Breast epithelium (tissue), 4 donors: ENCODE measurements around the gene NABP1. TPM values are rescaled to one million over a fixed set of nuclear protein-coding genes. Genes with fewer than 3 reads are reported as not detected.

ENCODE experiments used
- DNase-seq, 2 donors: peaks; one replicate each; pipeline ENCODE4 v3.0.0-alpha.2; 2019; ENCODE audit warnings: low spot score in 2 of 2
- H3K27ac ChIP-seq, 2 donors: fragments of 200-600 bp; sonication (generic) in 1 of 2; one replicate each; pipeline ENCODE4 v1.5.1; 2016 to 2019; ENCODE audit warnings: mild to moderate bottlenecking in 1 of 2
- H3K27me3 ChIP-seq, 2 donors: fragments of 200-600 bp; sonication (generic) in 1 of 2; one replicate each; pipeline versions ENCODE4 v1.5.1 to v1.6.0; 2017 to 2019; ENCODE audit warnings: control low read depth in 1 of 2, mild to moderate bottlenecking in 1 of 2
- H3K36me3 ChIP-seq: fragments of 200-600 bp; one replicate; pipeline ENCODE4 v1.5.1; 2019
- H3K4me1 ChIP-seq, 2 donors: fragments of 200-600 bp; sonication (generic); one replicate each; pipeline ENCODE4 v1.5.1; 2016 to 2019; ENCODE audit warnings: control low read depth in 1 of 2
- H3K4me3 ChIP-seq, 3 donors: fragments of 200-600 bp; sonication (generic); 1 replicate in 2 of 3; 2 replicates in 1 of 3; pipeline ENCODE4 v1.5.1; 2016 to 2019; ENCODE audit warnings: mild to moderate bottlenecking in 3 of 3, moderate library complexity in 2 of 3
- H3K9me3 ChIP-seq, 2 donors: fragments of 200-600 bp; sonication (generic) in 1 of 2; one replicate each; pipeline ENCODE4 v1.5.1; 2016 to 2019; ENCODE audit warnings: control low read depth in 1 of 2
- POLR2A ChIP-seq: fragments of 450-650 bp; IDR thresholded peaks from one replicate; pipeline ENCODE4 v1.6.1; 2016; ENCODE audit warnings: antibody characterized with exemption, mild to moderate bottlenecking, moderate library complexity
- POLR2AphosphoS5 ChIP-seq, 3 donors: sonication (generic); formaldehyde crosslinking; IDR thresholded peaks; one replicate each; pipeline ENCODE4 v1.6.1; 2017; ENCODE audit warnings: antibody characterized with exemption in 3 of 3
- intact Hi-C: fragments of 100-400 bp; cut with DNase I; formaldehyde crosslinking; loops from one replicate; pipeline ENCODE4 v1.15.1; 2023; ENCODE audit warnings: low total_unique reads
- total RNA-seq, 3 donors: library from RNA; depleted of rRNA; stranded (reverse); fragments of >200 nt; gene quantifications; one replicate each; pipeline ENCODE4 v1.1.0, GENCODE V29; 2016
- TF ChIP-seq, protein P1 (sequence below), 3 donors: fragments of 450-650 bp; IDR thresholded peaks; one replicate each; pipeline ENCODE4 v1.5.1; 2016 to 2017; ENCODE audit warnings: antibody characterized with exemption in 3 of 3, mild to moderate bottlenecking in 3 of 3, moderate library complexity in 3 of 3

Gene NABP1
- total RNA-seq, 3 donors from 2014 or later, result 34.4 to 44.9 (median 37.8) TPM

DNA sequence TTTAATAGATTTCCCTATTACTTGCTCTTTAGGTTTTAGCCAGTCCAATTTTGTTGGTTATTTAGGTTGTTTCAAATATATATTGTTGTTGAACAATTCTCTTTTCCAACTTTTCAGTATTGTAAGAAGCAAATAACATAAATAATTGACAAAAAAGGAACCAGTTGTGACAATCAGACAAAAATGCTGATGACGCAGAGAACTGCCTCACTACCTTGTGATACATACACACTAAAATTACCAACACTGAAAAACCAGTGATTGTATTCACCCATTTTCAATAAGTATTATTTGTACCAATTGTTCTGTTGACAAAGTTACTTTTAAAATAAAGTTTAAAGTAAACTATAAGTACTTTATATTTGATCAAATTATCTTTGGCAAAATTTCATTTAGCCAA is 43.1 kb upstream of the NABP1 start:
- TF ChIP-seq POLR2AphosphoS5 (IDR thresholded peaks at IDR 0.05), result no peak
- TF ChIP-seq POLR2A, result no peak
- TF ChIP-seq, protein P1, sequence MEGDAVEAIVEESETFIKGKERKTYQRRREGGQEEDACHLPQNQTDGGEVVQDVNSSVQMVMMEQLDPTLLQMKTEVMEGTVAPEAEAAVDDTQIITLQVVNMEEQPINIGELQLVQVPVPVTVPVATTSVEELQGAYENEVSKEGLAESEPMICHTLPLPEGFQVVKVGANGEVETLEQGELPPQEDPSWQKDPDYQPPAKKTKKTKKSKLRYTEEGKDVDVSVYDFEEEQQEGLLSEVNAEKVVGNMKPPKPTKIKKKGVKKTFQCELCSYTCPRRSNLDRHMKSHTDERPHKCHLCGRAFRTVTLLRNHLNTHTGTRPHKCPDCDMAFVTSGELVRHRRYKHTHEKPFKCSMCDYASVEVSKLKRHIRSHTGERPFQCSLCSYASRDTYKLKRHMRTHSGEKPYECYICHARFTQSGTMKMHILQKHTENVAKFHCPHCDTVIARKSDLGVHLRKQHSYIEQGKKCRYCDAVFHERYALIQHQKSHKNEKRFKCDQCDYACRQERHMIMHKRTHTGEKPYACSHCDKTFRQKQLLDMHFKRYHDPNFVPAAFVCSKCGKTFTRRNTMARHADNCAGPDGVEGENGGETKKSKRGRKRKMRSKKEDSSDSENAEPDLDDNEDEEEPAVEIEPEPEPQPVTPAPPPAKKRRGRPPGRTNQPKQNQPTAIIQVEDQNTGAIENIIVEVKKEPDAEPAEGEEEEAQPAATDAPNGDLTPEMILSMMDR (IDR thresholded peaks at IDR 0.05), result no peak
- no peaks in the 10 kb centered on the region for H3K36me3 ChIP-seq
- H3K4me1 ChIP-seq, result no peaks in the 10 kb centered on the region
- intact Hi-C loops, result no loop called here
- H3K27me3 ChIP-seq, result no peaks in the 10 kb centered on the region
- no peak for DNase-seq
- H3K4me3 ChIP-seq, result no peak overlapping the region
- H3K27ac ChIP-seq, result no peak overlapping the region
- no peaks in the 10 kb centered on the region for H3K9me3 ChIP-seq

GRCh38 chr2:191635333-191636234 is 42.4 kb upstream of the NABP1 start:
- no peak overlapping the region for H3K4me3 ChIP-seq
- no peaks in the 10 kb centered on the region for H3K27me3 ChIP-seq
- H3K9me3 ChIP-seq, result no peaks in the 10 kb centered on the region
- TF ChIP-seq POLR2A (no peak), POLR2AphosphoS5 (IDR thresholded peaks at IDR 0.05) (no peak)
- TF ChIP-seq, protein P1 (IDR thresholded peaks at IDR 0.05), result no peak
- intact Hi-C loops, result no loop called here
- H3K4me1 ChIP-seq, result no peaks in the 10 kb centered on the region
- H3K36me3 ChIP-seq, result no peaks in the 10 kb centered on the region
- DNase-seq, result no peak
- no peak overlapping the region for H3K27ac ChIP-seq

DNA sequence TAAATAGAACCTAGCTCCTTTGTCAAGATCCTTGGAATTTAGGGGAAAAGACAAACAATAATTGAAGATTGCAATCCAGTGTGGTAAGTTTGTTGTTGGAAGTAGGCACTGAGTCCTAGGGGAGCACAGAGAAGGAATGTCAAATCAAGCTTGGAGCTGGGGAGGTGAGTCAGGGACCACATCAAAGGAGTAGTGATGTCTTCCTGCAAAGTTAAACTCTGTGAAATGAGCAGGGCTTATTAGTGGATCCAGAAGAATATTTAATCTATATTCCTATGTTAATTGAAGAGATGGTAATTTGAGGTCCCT is 41.7 kb upstream of the NABP1 start:
- TF ChIP-seq, protein P1 (IDR thresholded peaks at IDR 0.05), result no peak
- TF ChIP-seq POLR2AphosphoS5 (IDR thresholded peaks at IDR 0.05) (no peak), POLR2A (no peak)
- Histone ChIP-seq H3K27me3 (no peaks in the 10 kb centered on the region), H3K4me3 (no peak overlapping the region), H3K36me3 (no peaks in the 10 kb centered on the region), H3K9me3 (no peaks in the 10 kb centered on the region), H3K4me1 (no peaks in the 10 kb centered on the region), H3K27ac (no peak overlapping the region)
- no peak for DNase-seq
- intact Hi-C loops, result no loop called here

DNA sequence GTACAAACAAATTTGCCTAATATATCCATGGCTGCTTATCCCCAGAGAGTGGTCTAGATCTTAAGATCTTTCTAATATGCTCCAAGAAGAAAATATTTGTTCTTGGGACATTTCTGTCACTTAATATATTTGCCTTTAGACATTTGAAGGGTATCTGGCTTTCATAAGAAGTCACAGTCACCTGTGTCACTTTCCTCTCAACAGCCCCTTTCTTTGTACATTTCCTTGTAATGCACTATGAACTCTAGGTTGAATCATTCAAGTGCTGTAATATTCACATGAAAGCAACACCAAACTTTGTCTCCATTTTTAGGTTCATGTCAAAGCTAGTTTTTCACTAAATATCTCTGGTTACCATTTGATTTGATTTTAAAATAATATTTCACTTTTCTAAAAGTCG is 41.4 kb upstream of the NABP1 start:
- no peak overlapping the region for H3K4me3 ChIP-seq
- DNase-seq, result no peak
- no peaks in the 10 kb centered on the region for H3K36me3 ChIP-seq
- intact Hi-C loops, result no loop called here
- H3K27ac ChIP-seq, result no peak overlapping the region
- H3K9me3 ChIP-seq, result no peaks in the 10 kb centered on the region
- TF ChIP-seq POLR2AphosphoS5 (IDR thresholded peaks at IDR 0.05) (no peak), POLR2A (no peak)
- TF ChIP-seq, protein P1 (IDR thresholded peaks at IDR 0.05), result no peak
- H3K27me3 ChIP-seq, result no peaks in the 10 kb centered on the region
- no peaks in the 10 kb centered on the region for H3K4me1 ChIP-seq

GRCh38 chr2:191637182-191638078 is 40.5 kb upstream of the NABP1 start:
- H3K9me3 ChIP-seq, result no peaks in the 10 kb centered on the region
- no peaks in the 10 kb centered on the region for H3K27me3 ChIP-seq
- peak overlapping the region; percentile 34 to 50 for H3K27ac ChIP-seq
- no peak overlapping the region for H3K4me3 ChIP-seq
- TF ChIP-seq, protein P1 (IDR thresholded peaks at IDR 0.05), result no peak
- no peak for TF ChIP-seq POLR2A
- no peak for TF ChIP-seq POLR2AphosphoS5 (IDR thresholded peaks at IDR 0.05)
- H3K4me1 ChIP-seq, result no peaks in the 10 kb centered on the region
- no peak for DNase-seq
- H3K36me3 ChIP-seq, result no peaks in the 10 kb centered on the region
- intact Hi-C loops, result no loop called here
